Stimulated activated naive CD8-positive, alpha-beta T cell treated with anti-CD3 and anti-CD28 coated beads, Interleukin-15, amount 100 ng/mL, for 72 hours (primary cell): Measurements from ENCODE around the gene CERS2.

Experiments used
- ATAC-seq: fragments of 150-1000 bp; cut with Tn5 transposase; 2 replicates; pipeline ENCODE4 v1.10.0; 2021; ENCODE audit warnings: mild to moderate bottlenecking, moderate library complexity
- DNase-seq, 2 donors: peaks; one replicate each; pipeline ENCODE4 v3.0.0; 2021 to 2022
- H3K27ac Mint-ChIP-seq, 2 donors: one replicate each; pipeline ENCODE4 v1.8.0; 2022; ENCODE audit warnings: mild to moderate bottlenecking in 2 of 2, mixed read lengths in 2 of 2, moderate library complexity in 2 of 2
- H3K27me3 Mint-ChIP-seq: one replicate; pipeline ENCODE4 v1.8.0; 2022; ENCODE audit warnings: mixed read lengths
- H3K4me1 Mint-ChIP-seq: one replicate; pipeline ENCODE4 v1.8.0; 2022; ENCODE audit warnings: mild to moderate bottlenecking, mixed read lengths
- H3K4me3 Mint-ChIP-seq, 2 donors: one replicate each; pipeline ENCODE4 v1.8.0; 2022; ENCODE audit warnings: mild to moderate bottlenecking in 2 of 2, mixed read lengths in 2 of 2, moderate library complexity in 1 of 2
- H3K9me3 Mint-ChIP-seq, 2 donors: one replicate each; pipeline ENCODE4 v1.8.0; 2022; ENCODE audit warnings: mixed read lengths in 2 of 2

Gene CERS2

GRCh38 chr1:150981177-150981804 is 6.7 kb upstream of the CERS2 start:
- ATAC-seq, result no peak
- H3K27ac Mint-ChIP-seq, result no peak overlapping the region

GRCh38 chr1:150979092-150980056 is 4.7 kb upstream of the CERS2 start:
- peak; percentile 66 for ATAC-seq
- Mint-ChIP-seq H3K9me3 (no peaks in the 10 kb centered on the region), H3K4me3 (peak overlapping the region; percentile 55 to 77), H3K4me1 (peaks cover 46% of the 10 kb centered on the region), H3K27ac (peak overlapping the region in 1 of 2 donors; percentile 25), H3K27me3 (no peaks in the 10 kb centered on the region)
- DNase-seq, result peak; percentile 85 to 87

More at GRCh38 chr1:150981177-150981804, 6.7 kb upstream of the CERS2 start:
- no peak overlapping the region for H3K4me3 Mint-ChIP-seq
- no peaks in the 10 kb centered on the region for H3K9me3 Mint-ChIP-seq
- peaks cover 34% of the 10 kb centered on the region for H3K4me1 Mint-ChIP-seq
- no peaks in the 10 kb centered on the region for H3K27me3 Mint-ChIP-seq
- DNase-seq, result no peak

GRCh38 chr1:150976879-150977694 is 2.5 kb upstream of the CERS2 start:
- H3K9me3 Mint-ChIP-seq, result no peaks in the 10 kb centered on the region
- H3K27ac Mint-ChIP-seq, result peak overlapping the region; percentile 77 to 93
- peak; percentile 62 to 86 for DNase-seq
- H3K4me3 Mint-ChIP-seq, result peak overlapping the region; percentile 88 to 92
- H3K27me3 Mint-ChIP-seq, result no peaks in the 10 kb centered on the region
- ATAC-seq, result peak; percentile 69
- H3K4me1 Mint-ChIP-seq, result peaks cover 63% of the 10 kb centered on the region

GRCh38 chr1:150976401-150976821 is 1.8 kb upstream of the CERS2 start:
- no peaks in the 10 kb centered on the region for H3K27me3 Mint-ChIP-seq
- no peak for ATAC-seq
- H3K4me3 Mint-ChIP-seq, result peak overlapping the region; percentile 88 to 92
- peak overlapping the region in 1 of 2 donors; percentile 93 for H3K27ac Mint-ChIP-seq
- DNase-seq, result no peak
- H3K9me3 Mint-ChIP-seq, result no peaks in the 10 kb centered on the region
- peaks cover 70% of the 10 kb centered on the region for H3K4me1 Mint-ChIP-seq

- Mint-ChIP-seq H3K27ac (peak overlapping the region; percentile 87 to 94), H3K4me3 (peak overlapping the region; percentile 92 to 94), H3K9me3 (no peaks in the 10 kb centered on the region), H3K4me1 (peaks cover 80% of the 10 kb centered on the region), H3K27me3 (no peaks in the 10 kb centered on the region)
- ATAC-seq, result peak; percentile 34
- peak; percentile 44 to 54 for DNase-seq
Measured at GRCh38 chr1:150973836-150974579, 627 bp downstream of the CERS2 start.

- Mint-ChIP-seq H3K4me1 (peaks cover 79% of the 10 kb centered on the region), H3K9me3 (no peaks in the 10 kb centered on the region)
Measured at GRCh38 chr1:150973258-150973835, 1.3 kb downstream of the CERS2 start.

GRCh38 chr1:150972417-150972940 is 2.2 kb downstream of the CERS2 start:
- Mint-ChIP-seq H3K27ac (peak overlapping the region; percentile 61 to 87), H3K4me1 (peaks cover 79% of the 10 kb centered on the region), H3K27me3 (no peaks in the 10 kb centered on the region), H3K4me3 (peak overlapping the region; percentile 82 to 94), H3K9me3 (no peaks in the 10 kb centered on the region)
- ATAC-seq, result no peak
- DNase-seq, result no peak

More at GRCh38 chr1:150973258-150973835, 1.3 kb downstream of the CERS2 start:
- ATAC-seq, result peak; percentile 15
- peak; percentile 27 to 38 for DNase-seq
- peak overlapping the region; percentile 87 to 94 for H3K27ac Mint-ChIP-seq
- no peaks in the 10 kb centered on the region for H3K27me3 Mint-ChIP-seq
- H3K4me3 Mint-ChIP-seq, result peak overlapping the region; percentile 82 to 94

- no peak for DNase-seq
- H3K9me3 Mint-ChIP-seq, result no peaks in the 10 kb centered on the region
- H3K27ac Mint-ChIP-seq, result peak overlapping the region; percentile 61 to 87
- peaks cover 73% of the 10 kb centered on the region for H3K4me1 Mint-ChIP-seq
- ATAC-seq, result no peak
- H3K4me3 Mint-ChIP-seq, result peak overlapping the region; percentile 82 to 94
- no peaks in the 10 kb centered on the region for H3K27me3 Mint-ChIP-seq
Measured at GRCh38 chr1:150971583-150972416, 2.8 kb downstream of the CERS2 start.

GRCh38 chr1:150970808-150971582 is 3.6 kb downstream of the CERS2 start:
- H3K4me1 Mint-ChIP-seq, result peaks cover 65% of the 10 kb centered on the region
- ATAC-seq, result no peak
- H3K4me3 Mint-ChIP-seq, result peak overlapping the region; percentile 43 to 82
- no peaks in the 10 kb centered on the region for H3K9me3 Mint-ChIP-seq
- no peaks in the 10 kb centered on the region for H3K27me3 Mint-ChIP-seq
- no peak for DNase-seq
- peak overlapping the region; percentile 38 to 89 for H3K27ac Mint-ChIP-seq

- Mint-ChIP-seq H3K27ac (peak overlapping the region in 1 of 2 donors; percentile 84), H3K4me1 (peaks cover 56% of the 10 kb centered on the region), H3K4me3 (no peak overlapping the region), H3K9me3 (no peaks in the 10 kb centered on the region), H3K27me3 (no peaks in the 10 kb centered on the region)
- no peak for ATAC-seq
- DNase-seq, result no peak
Measured at GRCh38 chr1:150969626-150970025, 5.0 kb downstream of the CERS2 start.

- ATAC-seq (no peak), DNase-seq (no peak)
- no peak overlapping the region for H3K4me3 Mint-ChIP-seq
- H3K9me3 Mint-ChIP-seq, result no peaks in the 10 kb centered on the region
- no peaks in the 10 kb centered on the region for H3K27me3 Mint-ChIP-seq
- H3K27ac Mint-ChIP-seq, result no peak overlapping the region
- peaks cover 53% of the 10 kb centered on the region for H3K4me1 Mint-ChIP-seq
Measured at GRCh38 chr1:150968491-150968890, 6.1 kb downstream of the CERS2 start.

GRCh38 chr1:150967936-150968335 is 6.7 kb downstream of the CERS2 start:
- H3K27ac Mint-ChIP-seq, result peak overlapping the region in 1 of 2 donors; percentile 72
- H3K27me3 Mint-ChIP-seq, result no peaks in the 10 kb centered on the region
- ATAC-seq (no peak), DNase-seq (no peak)
- peaks cover 47% of the 10 kb centered on the region for H3K4me1 Mint-ChIP-seq
- no peaks in the 10 kb centered on the region for H3K9me3 Mint-ChIP-seq
- no peak overlapping the region for H3K4me3 Mint-ChIP-seq

- Mint-ChIP-seq H3K27me3 (no peaks in the 10 kb centered on the region), H3K27ac (peak overlapping the region in 1 of 2 donors; percentile 22), H3K4me3 (no peak overlapping the region), H3K4me1 (peaks cover 35% of the 10 kb centered on the region), H3K9me3 (no peaks in the 10 kb centered on the region)
- DNase-seq (no peak), ATAC-seq (no peak)
Measured at GRCh38 chr1:150966011-150966410, 8.6 kb downstream of the CERS2 start.
